Activated CD8-positive, alpha-beta memory T cell treated with anti-CD3 and anti-CD28 coated beads, Interleukin-2, amount 50 U/mL, for 24 hours (primary cell): ENCODE results near the gene MCRIP1.
A peak's percentile ranks its signal among the peaks of the same experiment; 100 is the strongest.

ENCODE experiments used
- DNase-seq: peaks from one replicate; pipeline ENCODE4 v3.0.0-alpha.2; 2020; ENCODE audit errors: extremely low read depth

MCRIP1 gene

GRCh38 chr17:81833160-81833920 is at the start of gene MCRIP1:
Gene MCRIP1 (minus strand): TSS chr17:81833291. CDS start chr17:81824506, 8,785 bp downstream.
- peak; percentile 80 for DNase-seq

- DNase-seq: no peak
These were observed 46.0 kb upstream of the MCRIP1 start for GRCh38 chr17:81879121-81879520.

GRCh38 chr17:81878294-81878693 is 45.2 kb upstream of the MCRIP1 start:
- no peak for DNase-seq

GRCh38 chr17:81877569-81877968 is 44.5 kb upstream of the MCRIP1 start:
- no peak for DNase-seq

- peak; percentile 86 for DNase-seq
These were observed 38.5 kb upstream of the MCRIP1 start for GRCh38 chr17:81871387-81872230.

- no peak for DNase-seq
These were observed 37.9 kb upstream of the MCRIP1 start, which contains the start of gene ARHGDIA for GRCh38 chr17:81870981-81871386. Gene ARHGDIA (minus strand): TSS chr17:81871337. CDS start chr17:81869930, 1,407 bp downstream.

- DNase-seq: no peak
These were observed 37.3 kb upstream of the MCRIP1 start for GRCh38 chr17:81870131-81870980.

GRCh38 chr17:81869221-81870130 is 36.4 kb upstream of the MCRIP1 start:
- no peak for DNase-seq

- DNase-seq: no peak
These were observed 35.7 kb upstream of the MCRIP1 start for GRCh38 chr17:81868674-81869220.

- no peak for DNase-seq
These were observed 35.0 kb upstream of the MCRIP1 start for GRCh38 chr17:81867991-81868673.

- DNase-seq: no peak
These were observed 34.3 kb upstream of the MCRIP1 start for GRCh38 chr17:81867170-81867990.

GRCh38 chr17:81866440-81867169 is 33.5 kb upstream of the MCRIP1 start:
- DNase-seq: no peak

GRCh38 chr17:81865733-81866439 is 32.8 kb upstream of the MCRIP1 start:
- no peak for DNase-seq

- DNase-seq: no peak
These were observed 32.3 kb upstream of the MCRIP1 start for GRCh38 chr17:81865358-81865732.

- DNase-seq: no peak
These were observed 31.0 kb upstream of the MCRIP1 start for GRCh38 chr17:81863833-81864768.

- no peak for DNase-seq
These were observed 30.1 kb upstream of the MCRIP1 start for GRCh38 chr17:81863123-81863675.
